Endothelial cell of umbilical vein (primary cell): Measurements from ENCODE around the gene FJX1. TPM values are rescaled to one million over a fixed set of nuclear protein-coding genes. Genes with fewer than 3 reads are reported as not detected.

ENCODE experiments used
- BruUV-seq: library from RNA; stranded (reverse); fragments of 400-500 nt; replicated peaks from 2 replicates; lab custom pipeline; 2021; lab: Mats Ljungman, UMichigan
- CTCF ChIA-PET: fragments of 300-600, 350-600 bp; sonication (Branson Sonifier 250); formaldehyde crosslinking; loops from one replicate; lab custom pipeline; 2021; ENCODE audit warnings: antibody characterized with exemption, inconsistent platforms; lab: Charles Lee
- POLR2A ChIA-PET: fragments of 300-600, 350-600 bp; sonication (Branson Sonifier 250); formaldehyde crosslinking; loops from one replicate; lab custom pipeline; 2021; ENCODE audit warnings: antibody characterized with exemption, inconsistent platforms; lab: Charles Lee
- DNase-seq: peaks from one replicate; pipeline ENCODE4 v3.0.0-alpha.2; 2011; ENCODE audit warnings: low read depth, low spot score
- FAIRE-seq: peaks from 2 replicates; lab custom pipeline; 2011; peaks lifted over from hg19 to GRCh38; lab: Jason Lieb, UNC
- H2AFZ ChIP-seq: 2 replicates; pipeline ENCODE4 v1.6.0; 2012; ENCODE audit warnings: low read depth, low read length, control low read depth, inconsistent platforms
- H3K27ac ChIP-seq: 2 replicates; pipeline ENCODE4 v1.5.1; 2011; ENCODE audit warnings: low read depth, mild to moderate bottlenecking, control low read depth, low read length, moderate library complexity; ENCODE audit not compliant: insufficient read depth
- H3K27me3 ChIP-seq, 2 experiments: 2 replicates each; pipeline versions ENCODE4 v1.6.0 to v1.6.1; 2011; ENCODE audit warnings: low read length in 2 of 2, mixed read lengths in 1 of 2; ENCODE audit not compliant: control insufficient read depth in 2 of 2, insufficient read depth in 2 of 2
- H3K36me3 ChIP-seq, 2 experiments: 2 replicates in 1 of 2; 3 replicates in 1 of 2; pipeline ENCODE4 v1.5.1; 2011; ENCODE audit warnings: low read length in 2 of 2, mild to moderate bottlenecking in 1 of 2, moderate library complexity in 1 of 2; ENCODE audit not compliant: control insufficient read depth in 2 of 2, insufficient read depth in 2 of 2; ENCODE audit errors: extremely low read depth in 1 of 2
- H3K4me1 ChIP-seq: 3 replicates; pipeline ENCODE4 v1.5.1; 2011; ENCODE audit warnings: mild to moderate bottlenecking, low read length; ENCODE audit not compliant: control insufficient read depth, insufficient read depth; ENCODE audit errors: extremely low read depth
- H3K4me2 ChIP-seq: 2 replicates; pipeline ENCODE4 v1.6.1; 2011; ENCODE audit warnings: low read length, control low read depth, mixed read lengths; ENCODE audit not compliant: insufficient read depth
- H3K4me3 ChIP-seq, 3 experiments: fragments of 200-600 bp in 1 of 3; sonication (generic), shearing (Covaris generic) in 1 of 3; replicated peaks in 1 of 3; 2 replicates each; pipeline ENCODE4 v1.5.1; 2011 to 2016; ENCODE audit warnings: control low read depth in 3 of 3, low read length in 3 of 3, mild to moderate bottlenecking in 2 of 3, inconsistent platforms in 1 of 3, low read depth in 1 of 3, moderate library complexity in 1 of 3; ENCODE audit not compliant: insufficient read depth in 1 of 3
- H3K79me2 ChIP-seq: 2 replicates; pipeline ENCODE4 v1.6.0; 2012; ENCODE audit warnings: low read length, inconsistent platforms; ENCODE audit not compliant: control insufficient read depth, insufficient read depth
- H3K9ac ChIP-seq: replicated peaks from 2 replicates; pipeline ENCODE3; 2011; ENCODE audit warnings: low read length, control low read depth; ENCODE audit not compliant: insufficient read depth; ENCODE audit errors: extremely low read depth
- H3K9me1 ChIP-seq: replicated peaks from 3 replicates; pipeline ENCODE4 v1.6.0; 2011; ENCODE audit warnings: mild to moderate bottlenecking, low read length; ENCODE audit not compliant: control insufficient read depth, insufficient read depth; ENCODE audit errors: extremely low read depth
- H3K9me3 ChIP-seq: replicated peaks from 2 replicates; pipeline ENCODE4 v1.5.1; 2012; ENCODE audit warnings: low read length, inconsistent platforms; ENCODE audit not compliant: control insufficient read depth, insufficient read depth
- H4K20me1 ChIP-seq: replicated peaks from 2 replicates; pipeline ENCODE3; 2011; ENCODE audit warnings: mild to moderate bottlenecking, low read length; ENCODE audit not compliant: control insufficient read depth, insufficient read depth; ENCODE audit errors: extremely low read depth
- CTCF ChIP-seq, 2 donors: IDR thresholded peaks; 1 replicate in 1 of 2; 2 replicates in 1 of 2; pipeline ENCODE4 v1.5.1; 2011; ENCODE audit warnings: low read length in 2 of 2, mild to moderate bottlenecking in 2 of 2, moderate library complexity in 2 of 2, control low read depth in 1 of 2, inconsistent platforms in 1 of 2, low read depth in 1 of 2; ENCODE audit not compliant: insufficient read depth in 1 of 2; ENCODE audit errors: extremely low read depth in 1 of 2
- EZH2 ChIP-seq: IDR thresholded peaks from 2 replicates; pipeline ENCODE4 v1.6.1; 2012; ENCODE audit warnings: borderline replicate concordance, low read depth, mild to moderate bottlenecking, moderate library complexity, low read length, inconsistent platforms; ENCODE audit not compliant: severe bottlenecking
- FOS ChIP-seq: IDR thresholded peaks from 2 replicates; pipeline ENCODE4 v1.6.1; 2011; ENCODE audit warnings: mild to moderate bottlenecking, low read length, moderate library complexity, borderline replicate concordance; ENCODE audit not compliant: insufficient read depth
- GATA2 ChIP-seq: IDR thresholded peaks from 2 replicates; pipeline ENCODE4 v1.7.0; 2011; ENCODE audit warnings: low read depth, mild to moderate bottlenecking, moderate library complexity, mixed read lengths, low read length; ENCODE audit not compliant: insufficient read length, insufficient read depth
- JUN ChIP-seq: IDR thresholded peaks from 2 replicates; pipeline ENCODE4 v1.6.1; 2011; ENCODE audit warnings: borderline replicate concordance, low read depth; ENCODE audit not compliant: insufficient read length, insufficient read depth
- MAX ChIP-seq: IDR thresholded peaks from 2 replicates; pipeline ENCODE4 v1.6.1; 2011; ENCODE audit not compliant: insufficient read depth, insufficient read length
- MYC ChIP-seq: IDR thresholded peaks from one replicate; pipeline ENCODE4 v1.6.1; 2011; ENCODE audit warnings: mild to moderate bottlenecking, low read depth, low read length
- POLR2A ChIP-seq: IDR thresholded peaks from 2 replicates; pipeline ENCODE4 v1.6.1; 2012; ENCODE audit warnings: low read depth, mild to moderate bottlenecking, control low read depth, low read length
- POLR2AphosphoS5 ChIP-seq: IDR thresholded peaks from 2 replicates; pipeline ENCODE4 v1.6.1; 2012; ENCODE audit warnings: low read depth, mild to moderate bottlenecking, control low read depth, low read length, moderate library complexity; ENCODE audit not compliant: insufficient read depth
- dilution Hi-C: fragments of 300-500 bp; cut with MboI; formaldehyde crosslinking; loops from one replicate; pipeline ENCODE4 v1.15.0; 2019; ENCODE audit warnings: low sequenced_read_pairs; ENCODE audit not compliant: extremely low pct_ligation_motif_present
- intact Hi-C: fragments of 100-400 bp; cut with micrococcal nuclease; formaldehyde crosslinking; loops from one replicate; pipeline ENCODE4 v1.10.0; 2022
- polyA plus RNA-seq, 4 experiments: library from polyadenylated mRNA; depleted of rRNA in 3 of 4; stranded (reverse) in 3 of 4; unstranded in 1 of 4; fragments of >200 nt; gene quantifications; 2 replicates each; pipeline versions ENCODE4 v1.2.1 to v1.2.3, GENCODE V29; 2011 to 2012; ENCODE audit warnings: missing spikeins in 1 of 4
- total RNA-seq: library from RNA; stranded (reverse); gene quantifications from 2 replicates; pipeline ENCODE4 v1.2.3, GENCODE V29; 2021

Gene FJX1
- total and polyA plus RNA-seq, 2 donors (not counting 3 experiments of a cell fraction or from before 2014, with no cell fraction given), result 9.2 to 26.6 TPM

GRCh38 chr11:35629511-35629910 is 11.3 kb downstream of the FJX1 start:
- CTCF ChIA-PET, result interaction anchor here (1.1 to 2.4 kb wide), 6 partner anchors 10 to 629 kb away, joined by 3 to 19 read pairs (median 5); no protein-coding TSS in a partner anchor
- H3K36me3 ChIP-seq, result no peaks in the 10 kb centered on the region
- TF ChIP-seq CTCF (IDR thresholded peaks at IDR 0.05; ENCODE audit: extremely low read depth in 1 of 2, insufficient read depth in 1 of 2, low read depth in 1 of 2, low read length in 2 of 2) (no peak), POLR2AphosphoS5 (no peak), JUN (no peak), FOS (no peak), POLR2A (no peak), EZH2 (no peak), GATA2 (no peak), MYC (no peak), MAX (no peak)
- H2AFZ ChIP-seq, result no peak overlapping the region
- H3K9ac ChIP-seq, result no peak overlapping the region
- no peaks in the 10 kb centered on the region for H3K79me2 ChIP-seq
- H4K20me1 ChIP-seq, result no peaks in the 10 kb centered on the region
- H3K9me3 ChIP-seq, result no peaks in the 10 kb centered on the region
- no peak for FAIRE-seq
- dilution Hi-C loops, result no loop called here
- no TSS peak for BruUV-seq
- DNase-seq, result no peak
- H3K4me2 ChIP-seq, result peak overlapping the region; percentile 31
- H3K4me3 ChIP-seq, result no peak overlapping the region
- H3K9me1 ChIP-seq, result no peaks in the 10 kb centered on the region
- H3K4me1 ChIP-seq, result peaks cover 32% of the 10 kb centered on the region
- intact Hi-C loops, result no loop called here
- no peaks in the 10 kb centered on the region for H3K27me3 ChIP-seq
- POLR2A ChIA-PET, result interaction anchor here (1.0 kb wide), 1 partner anchor 10 kb away, joined by 3 read pairs; no protein-coding TSS in a partner anchor
- H3K27ac ChIP-seq, result peak overlapping the region; percentile 65
